Measurements from ENCODE around the gene PTK6. TPM values are rescaled to one million over a fixed set of nuclear protein-coding genes. Genes with fewer than 3 reads are reported as not detected.

Gene PTK6
- total RNA-seq, 4 donors from 2014 or later = 0.38 to 0.68 (median 0.66) TPM; not detected in 1

DNA sequence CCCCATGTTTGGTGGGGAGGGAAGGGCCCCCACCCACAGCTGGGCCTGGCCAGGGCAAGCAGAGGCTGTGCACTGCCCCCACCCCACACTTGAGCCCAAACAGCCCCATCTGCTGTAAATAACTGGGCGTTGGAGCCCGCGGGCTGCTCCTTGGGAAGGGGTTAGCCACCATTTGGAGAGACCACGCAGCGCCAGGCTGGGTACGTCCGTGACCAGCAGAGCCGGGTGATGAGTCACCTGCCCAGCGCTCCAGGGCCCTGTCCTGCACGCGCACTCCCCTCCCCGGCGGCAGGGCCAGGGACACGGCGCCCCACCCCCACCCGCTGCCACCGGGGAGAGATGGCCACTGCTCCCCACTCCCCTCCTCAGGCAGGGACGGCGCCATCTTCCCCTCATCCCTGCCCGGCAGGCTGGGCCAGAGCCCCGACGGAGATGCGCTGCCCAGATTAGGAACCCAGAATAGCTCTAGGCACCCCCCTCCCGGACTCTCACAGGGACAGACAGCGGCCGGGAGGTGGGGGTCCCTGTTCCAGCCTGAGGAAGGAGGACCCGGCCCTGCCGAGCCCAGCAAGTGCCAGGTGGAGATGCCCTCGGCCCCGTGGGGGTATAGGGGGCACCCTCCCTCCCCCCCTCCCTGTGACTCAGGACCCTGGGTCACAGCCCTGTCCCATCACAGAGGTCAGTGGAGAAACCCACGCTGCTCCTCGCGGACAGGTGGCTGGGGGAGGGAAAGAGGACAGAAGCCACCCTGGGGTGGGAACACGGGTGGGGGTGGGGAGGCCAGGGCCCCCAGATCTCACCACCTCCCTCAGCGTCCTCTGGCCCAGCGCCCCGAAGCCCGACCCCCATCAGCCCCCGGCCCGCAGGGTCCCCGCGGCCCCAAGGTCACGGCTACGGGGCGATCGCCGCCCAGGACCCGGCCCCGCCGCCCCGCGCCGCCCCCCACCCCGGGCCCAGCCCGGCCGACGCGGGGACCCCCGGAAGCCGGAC is 38.9 kb downstream of the PTK6 start:
- TF ChIP-seq, protein P1, sequence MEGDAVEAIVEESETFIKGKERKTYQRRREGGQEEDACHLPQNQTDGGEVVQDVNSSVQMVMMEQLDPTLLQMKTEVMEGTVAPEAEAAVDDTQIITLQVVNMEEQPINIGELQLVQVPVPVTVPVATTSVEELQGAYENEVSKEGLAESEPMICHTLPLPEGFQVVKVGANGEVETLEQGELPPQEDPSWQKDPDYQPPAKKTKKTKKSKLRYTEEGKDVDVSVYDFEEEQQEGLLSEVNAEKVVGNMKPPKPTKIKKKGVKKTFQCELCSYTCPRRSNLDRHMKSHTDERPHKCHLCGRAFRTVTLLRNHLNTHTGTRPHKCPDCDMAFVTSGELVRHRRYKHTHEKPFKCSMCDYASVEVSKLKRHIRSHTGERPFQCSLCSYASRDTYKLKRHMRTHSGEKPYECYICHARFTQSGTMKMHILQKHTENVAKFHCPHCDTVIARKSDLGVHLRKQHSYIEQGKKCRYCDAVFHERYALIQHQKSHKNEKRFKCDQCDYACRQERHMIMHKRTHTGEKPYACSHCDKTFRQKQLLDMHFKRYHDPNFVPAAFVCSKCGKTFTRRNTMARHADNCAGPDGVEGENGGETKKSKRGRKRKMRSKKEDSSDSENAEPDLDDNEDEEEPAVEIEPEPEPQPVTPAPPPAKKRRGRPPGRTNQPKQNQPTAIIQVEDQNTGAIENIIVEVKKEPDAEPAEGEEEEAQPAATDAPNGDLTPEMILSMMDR (IDR thresholded peaks at IDR 0.05; ENCODE audit: low read depth) = no peak

GRCh38 chr20:63497138-63497945 is 39.8 kb downstream of the PTK6 start:
- TF ChIP-seq, protein P1 (IDR thresholded peaks at IDR 0.05; ENCODE audit: low read depth) = no peak

DNA sequence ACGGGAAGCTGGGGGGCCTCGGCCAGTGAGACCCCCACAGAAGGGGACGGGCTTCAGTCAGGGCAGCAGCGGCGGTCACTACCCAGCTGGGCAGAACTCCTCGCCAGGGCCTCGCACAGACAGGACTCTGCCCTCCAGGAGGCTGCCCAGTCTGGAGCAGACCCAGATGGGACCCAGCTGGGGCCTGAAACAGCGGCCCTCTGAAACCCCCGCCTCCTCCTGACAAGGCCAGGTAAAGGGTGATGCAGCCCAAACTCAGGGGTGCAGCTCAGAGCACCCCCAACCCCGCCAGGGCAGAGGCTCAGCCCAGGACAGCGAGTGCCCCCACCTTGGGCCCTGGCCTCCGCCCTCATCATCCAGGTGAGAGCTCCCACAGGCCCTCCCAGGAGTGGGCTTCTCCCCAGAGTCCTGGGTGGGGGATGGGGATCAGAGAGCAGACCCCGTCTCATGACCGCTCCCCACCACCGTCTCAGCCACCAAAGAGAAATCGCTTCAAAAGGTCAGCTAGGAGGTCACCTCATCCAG is 40.5 kb downstream of the PTK6 start:
- TF ChIP-seq, protein P1 (IDR thresholded peaks at IDR 0.05; ENCODE audit: low read depth) = no peak

GRCh38 chr20:63495741-63496595 is 41.2 kb downstream of the PTK6 start:
- TF ChIP-seq, protein P1 (IDR thresholded peaks at IDR 0.05; ENCODE audit: low read depth) = no peak

GRCh38 chr20:63495167-63495720 is 41.9 kb downstream of the PTK6 start:
- TF ChIP-seq, protein P1 (IDR thresholded peaks at IDR 0.05; ENCODE audit: low read depth) = no peak

GRCh38 chr20:63494420-63495166 is 42.6 kb downstream of the PTK6 start:
- TF ChIP-seq, protein P1 (IDR thresholded peaks at IDR 0.05; ENCODE audit: low read depth) = no peak

All from subcutaneous adipose tissue (tissue), 4 donors.